DMS 273 (cell line): Measurements from ENCODE around the gene TRIP12.
"Not testable (repeated sequence)": the region's sequence is repeated elsewhere in the genome, so short reads cannot be mapped to it uniquely, and the experiment has no call there.

Source experiments
- DNase-seq: peaks from one replicate; lab custom pipeline; 2025; ENCODE audit not compliant: unreplicated experiment; lab: John Stamatoyannopoulos, UW

TRIP12 gene

DNA sequence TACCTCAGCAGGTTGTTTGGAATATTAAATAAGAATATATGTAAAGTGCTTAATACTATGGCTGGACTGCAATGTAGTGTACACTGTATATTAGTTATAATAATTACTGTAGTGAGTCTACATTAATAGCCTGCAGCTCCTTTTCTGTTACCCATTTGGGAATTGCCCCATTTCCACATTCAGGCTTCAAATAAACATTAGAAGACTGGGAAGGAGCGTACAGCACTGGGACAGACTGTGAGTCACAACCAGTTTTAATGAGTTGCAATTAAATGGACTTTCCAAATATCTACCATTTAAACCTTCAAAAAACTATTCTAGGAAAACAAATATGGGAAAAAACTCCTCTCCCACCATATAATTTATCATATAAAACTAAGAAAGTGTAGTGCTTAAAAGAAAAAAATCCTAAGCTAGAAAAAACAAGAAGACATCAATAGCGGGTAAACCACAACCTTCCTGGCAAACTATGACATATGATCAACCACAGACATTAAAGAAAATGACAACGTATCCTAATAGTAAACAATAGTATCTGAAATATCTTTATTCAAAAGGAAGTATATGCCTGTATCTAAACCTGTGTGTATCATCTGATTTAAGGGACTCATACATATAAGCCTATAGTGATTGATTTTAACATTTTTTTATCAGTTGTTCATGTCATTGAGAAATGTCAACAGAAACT, 86.1 kb downstream of the TRIP12 start:
- no peak for DNase-seq

DNA sequence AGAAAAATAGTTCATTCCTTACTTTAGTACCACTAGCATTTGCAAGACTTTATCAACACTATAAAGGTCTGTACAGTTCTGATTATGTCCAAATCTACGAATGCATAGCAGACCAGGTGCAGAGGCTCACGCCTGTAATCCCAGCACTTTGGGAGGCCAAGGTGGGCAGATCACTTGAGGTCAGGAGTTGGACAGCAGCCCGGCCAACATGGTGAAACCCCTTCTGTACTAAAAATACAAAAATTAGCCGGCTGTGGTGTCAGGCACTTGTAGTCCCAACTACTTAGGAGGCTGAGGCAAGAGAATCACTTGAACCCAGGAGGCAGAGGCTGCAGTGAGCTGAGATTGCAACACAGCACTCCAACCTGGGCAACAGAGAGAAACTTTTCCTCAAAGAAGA, 87.4 kb downstream of the TRIP12 start:
- not testable (repeated sequence) for DNase-seq

DNA sequence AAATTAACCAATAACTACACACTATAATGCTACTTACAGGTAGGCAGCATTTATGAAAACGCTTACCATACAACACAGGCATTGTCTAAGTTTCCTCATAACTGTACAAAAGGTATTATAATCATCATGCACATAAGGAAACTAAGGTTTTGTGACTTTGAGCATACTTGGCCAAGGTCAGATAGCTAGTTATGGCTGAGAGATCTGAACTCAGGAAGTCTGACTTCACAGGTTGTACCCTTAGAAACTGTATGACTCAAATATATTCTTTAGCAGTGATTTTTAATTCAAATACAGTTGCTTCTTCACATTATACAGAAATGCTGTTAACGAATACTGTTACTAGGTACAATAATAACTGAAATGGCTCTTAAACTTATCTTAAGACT, 89.3 kb downstream of the TRIP12 start:
- no peak for DNase-seq

DNA sequence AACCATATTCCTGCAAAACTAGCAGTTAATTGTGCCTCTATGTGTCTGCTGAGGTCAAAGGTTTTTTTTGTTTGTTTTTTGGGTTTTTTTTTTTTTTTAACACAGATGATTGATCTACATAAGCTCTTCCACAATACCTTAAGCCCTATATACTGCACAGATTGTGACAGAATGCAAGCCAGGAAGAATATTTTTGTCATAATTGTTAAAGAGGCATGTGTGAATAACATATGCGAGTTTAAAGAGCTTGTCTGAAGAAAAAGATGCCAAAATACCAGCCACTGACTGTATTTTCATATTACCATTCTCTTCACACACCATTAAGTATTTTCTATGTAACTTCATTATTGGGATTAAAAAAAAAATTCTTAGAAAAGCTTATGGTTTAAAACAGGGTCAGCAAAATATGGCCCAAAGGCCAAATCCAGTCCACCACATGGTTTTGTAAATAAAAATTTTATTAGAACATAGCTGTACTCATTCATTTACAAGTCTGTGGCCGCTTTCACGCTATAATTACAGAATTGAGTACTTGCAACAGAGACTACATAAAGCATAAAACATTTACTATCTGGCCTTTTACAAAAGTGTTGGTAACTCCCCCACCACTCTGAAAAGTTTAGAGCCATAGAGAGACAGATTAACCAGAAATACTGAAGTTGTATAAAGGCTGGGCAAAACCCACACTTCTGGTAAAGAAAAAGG, 89.9 kb downstream of the TRIP12 start:
- DNase-seq: no peak

DNA sequence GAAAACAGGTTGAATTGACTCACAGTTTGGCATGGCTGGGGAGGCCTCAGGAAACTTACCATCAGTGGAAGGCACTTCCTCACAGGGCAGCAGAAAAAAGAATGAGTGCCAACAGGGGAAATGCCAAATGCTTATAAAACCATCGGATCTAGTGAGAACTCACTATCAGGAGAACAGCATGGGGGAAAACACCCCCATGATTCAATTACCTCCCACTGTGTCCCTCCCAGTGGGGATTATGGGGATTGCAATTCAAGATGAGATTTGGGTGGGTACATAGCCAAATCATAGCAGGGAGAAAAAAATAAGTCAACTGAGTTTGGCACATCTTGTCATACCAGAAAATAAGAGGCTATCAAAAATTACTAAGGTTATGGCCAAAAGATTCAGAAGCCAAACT, 96.3 kb downstream of the TRIP12 start:
- no peak for DNase-seq

DNA sequence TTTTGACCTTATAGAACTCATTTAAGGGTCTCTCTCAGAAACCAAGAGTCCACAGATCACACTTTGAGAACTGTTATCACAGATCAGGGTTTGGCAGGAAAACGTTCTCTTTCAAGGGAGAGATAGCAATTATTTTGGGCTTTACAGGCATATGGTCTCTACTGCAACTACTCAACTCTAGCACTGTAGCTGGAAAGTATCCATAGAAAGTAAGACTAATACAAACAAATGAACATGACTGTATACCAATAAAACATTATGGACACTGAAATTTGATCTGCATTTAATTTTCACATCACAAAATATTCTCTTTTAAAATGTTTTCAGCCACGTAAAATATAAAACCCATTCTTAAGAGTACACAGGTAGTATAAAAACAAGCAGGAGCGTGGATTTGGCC, 100.5 kb downstream of the TRIP12 start:
- DNase-seq: no peak

DNA sequence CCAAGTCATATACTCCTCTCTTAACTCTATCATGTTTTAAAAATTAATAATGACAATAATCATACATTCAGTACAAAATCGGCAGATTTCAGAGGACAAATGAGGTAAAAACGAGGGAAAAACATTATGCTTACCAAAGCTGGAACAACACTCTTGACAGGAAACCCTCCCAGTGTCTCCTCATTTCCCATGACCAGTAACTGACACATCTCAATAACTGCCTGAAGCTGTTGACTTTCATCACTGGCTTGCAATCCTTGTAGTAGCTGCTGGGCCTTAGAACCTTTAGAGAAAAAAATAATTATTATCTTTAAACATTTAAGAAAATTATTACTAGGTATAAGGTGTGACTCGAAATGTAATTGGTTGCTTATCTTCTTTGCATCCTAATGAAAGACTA, 103.6 kb downstream of the TRIP12 start:
- no peak for DNase-seq

DNA sequence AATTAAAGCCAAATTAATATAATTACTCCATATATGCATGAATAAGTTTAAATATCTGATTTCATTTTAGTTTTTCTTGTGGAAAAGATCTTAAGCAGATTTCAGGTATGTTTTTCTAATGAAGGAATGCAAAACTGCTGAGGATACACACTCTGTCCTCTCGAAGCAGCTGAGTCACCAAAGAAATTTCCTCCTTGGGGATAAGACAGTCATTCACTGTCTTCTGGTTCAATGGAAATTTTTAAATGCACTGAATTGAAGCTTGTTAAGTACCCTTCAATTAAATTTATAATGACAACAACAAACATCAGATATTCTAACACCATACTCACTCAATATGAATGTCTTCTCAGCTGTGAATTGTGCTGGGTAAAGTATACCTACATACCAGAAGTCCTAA, 106.0 kb downstream of the TRIP12 start:
- DNase-seq: no peak

DNA sequence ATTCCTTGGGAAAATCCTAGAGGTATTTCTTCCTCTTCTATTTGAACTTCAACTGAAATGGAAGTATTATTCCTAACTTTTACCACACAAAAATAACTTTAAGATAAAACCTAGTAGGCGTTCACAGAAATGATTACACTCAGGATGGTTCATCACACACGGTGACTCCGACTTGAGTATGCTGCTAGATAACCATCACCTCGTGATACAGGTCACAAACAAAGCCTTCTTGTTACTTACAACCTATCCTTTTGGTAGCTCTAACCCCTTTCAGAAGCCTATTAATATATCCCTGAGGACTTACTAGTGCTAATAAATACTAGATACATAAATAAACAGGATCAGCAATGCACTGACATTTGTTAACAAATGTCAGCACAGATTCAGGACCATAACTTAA, 106.5 kb downstream of the TRIP12 start:
- DNase-seq: no peak

DNA sequence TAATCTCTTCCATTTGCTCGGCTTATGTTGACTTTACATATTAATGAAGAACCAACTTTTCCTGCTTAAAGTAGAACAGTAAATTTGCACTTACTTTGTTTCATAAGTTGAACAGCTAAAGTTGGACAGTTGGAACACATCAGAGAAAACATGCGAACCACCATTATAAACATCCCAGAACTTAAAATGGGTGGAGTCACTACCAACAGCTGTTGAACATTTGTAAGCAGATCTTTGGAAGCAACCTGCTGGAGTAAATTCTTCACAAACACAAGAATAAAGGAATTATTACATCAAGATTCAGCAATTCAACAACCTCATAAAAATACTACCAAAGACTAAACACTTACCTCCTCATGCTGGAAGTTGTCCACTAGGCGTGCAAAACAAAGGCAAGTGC, 111.0 kb downstream of the TRIP12 start:
- DNase-seq: no peak

DNA sequence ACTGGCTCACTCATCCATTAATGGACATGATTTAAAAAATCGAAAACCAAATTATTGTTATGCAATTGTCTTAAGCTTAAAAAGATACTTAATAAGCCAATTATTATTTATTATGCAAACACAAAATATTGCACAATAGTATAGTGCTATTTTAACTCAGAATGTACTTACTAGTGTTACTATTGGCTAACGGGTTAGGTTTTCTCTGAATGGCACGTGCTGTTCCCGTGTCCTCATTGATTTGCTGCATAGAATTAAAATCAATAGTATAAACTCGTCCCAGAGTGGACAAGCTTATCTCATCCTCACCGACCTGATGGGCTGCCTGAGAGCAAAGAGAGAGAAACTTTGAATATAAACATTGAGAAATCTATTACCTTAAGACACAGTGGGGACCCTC, 116.2 kb downstream of the TRIP12 start:
- no peak for DNase-seq

DNA sequence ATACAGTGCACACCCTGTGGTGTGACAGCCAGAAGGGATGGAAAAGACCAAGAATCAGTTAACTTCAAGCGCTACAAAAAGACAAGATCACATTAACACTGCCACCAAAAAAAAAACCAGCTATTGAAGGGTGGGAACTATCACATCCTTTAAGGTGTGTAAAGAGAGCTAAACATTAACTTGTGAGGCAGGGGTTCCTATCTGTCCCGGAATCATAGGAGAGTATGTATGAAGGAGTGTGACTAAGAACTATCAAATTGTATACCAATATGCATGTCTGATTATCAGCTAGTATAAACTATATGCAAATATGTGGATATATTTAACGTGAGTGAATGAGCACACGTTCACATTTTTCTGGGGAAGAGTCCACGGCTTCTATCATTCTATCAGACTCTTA, 119.0 kb downstream of the TRIP12 start:
- DNase-seq: no peak

DNA sequence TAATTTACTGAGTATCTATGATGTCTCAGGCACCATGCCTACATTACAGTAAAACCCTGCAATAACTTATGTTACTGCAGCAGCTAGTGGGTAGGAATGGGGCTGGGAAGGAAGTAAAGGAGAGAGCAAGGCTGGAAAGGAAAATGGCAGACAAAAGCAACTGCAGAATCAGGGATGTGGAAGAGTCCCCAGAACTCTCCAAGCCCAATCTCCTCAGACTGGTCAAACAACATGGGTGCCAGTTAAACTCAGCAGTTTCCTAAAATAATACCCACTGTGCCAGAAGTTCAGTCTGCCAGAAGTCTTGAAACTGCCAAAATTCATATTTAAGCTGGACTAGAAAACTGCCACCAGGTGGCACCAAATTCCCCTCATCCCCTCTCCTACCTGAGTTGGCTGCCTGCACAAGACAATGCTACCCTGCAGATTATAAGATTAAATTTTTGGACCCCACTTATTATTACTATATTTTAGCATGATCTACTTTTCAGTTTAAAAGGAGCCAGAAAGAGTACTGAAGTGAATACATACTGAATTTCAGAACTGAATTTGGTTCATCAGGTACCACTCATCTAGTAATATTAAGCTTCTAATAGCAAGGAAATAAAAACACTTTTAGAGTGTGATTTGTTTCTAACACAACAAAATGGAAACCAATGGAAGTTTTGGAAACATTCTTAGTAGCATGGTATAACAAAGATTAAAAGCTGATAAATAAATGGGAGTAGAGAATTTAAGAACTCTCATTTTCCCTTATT, 120.6 kb downstream of the TRIP12 start:
- peak; percentile 72 for DNase-seq

DNA sequence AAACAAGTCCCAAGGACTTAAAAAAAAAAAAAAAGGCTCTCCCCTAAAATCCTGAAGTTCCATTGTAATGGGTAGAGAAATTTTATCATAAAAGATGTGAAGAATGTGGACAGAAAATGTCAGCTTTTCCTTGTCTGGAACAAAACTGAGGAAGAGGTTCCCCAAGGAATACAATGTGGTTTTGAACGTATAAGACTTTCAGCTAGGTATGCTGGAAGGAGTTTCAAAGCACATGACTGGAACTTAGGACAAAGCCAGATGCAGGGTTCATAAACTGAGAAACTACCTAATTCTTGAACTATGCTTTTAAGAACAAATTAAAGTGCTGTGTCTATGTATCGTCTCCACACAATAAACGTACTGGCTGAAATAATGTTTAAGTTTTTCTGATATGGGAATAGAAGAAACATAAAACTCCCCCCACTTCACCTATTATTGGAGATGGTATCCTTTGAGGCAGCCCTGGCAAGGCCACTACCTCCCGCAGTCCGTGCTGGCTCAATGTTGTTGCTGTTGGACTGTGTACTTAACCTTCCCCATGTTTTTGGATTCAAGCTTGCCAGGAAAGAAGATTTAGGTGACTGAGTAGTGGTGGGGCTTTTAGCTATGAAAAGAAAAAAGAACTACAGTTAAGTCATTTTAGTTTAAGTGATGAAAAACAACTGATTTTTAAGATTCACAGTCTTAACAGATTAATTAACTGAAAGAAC, 123.2 kb downstream of the TRIP12 start:
- DNase-seq: no peak

DNA sequence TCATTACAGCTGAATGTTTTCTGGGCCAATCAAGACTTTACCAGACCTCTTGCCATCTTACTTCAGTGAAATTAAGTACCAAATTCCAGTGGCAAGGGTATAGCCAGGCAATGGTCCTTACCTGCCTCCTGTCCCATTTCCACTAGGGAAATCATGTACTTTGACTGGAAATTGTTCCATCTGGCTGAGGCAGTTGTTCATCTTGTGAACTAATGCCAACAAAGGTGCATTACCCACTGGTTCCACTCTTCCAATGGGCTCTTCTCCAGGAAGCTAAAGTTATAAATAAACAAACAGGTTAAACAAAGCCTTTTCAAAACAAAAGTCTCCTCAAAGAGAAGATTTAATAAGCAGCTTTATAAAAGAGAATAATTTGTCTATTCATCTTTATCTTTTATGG, 126.8 kb downstream of the TRIP12 start:
- no peak for DNase-seq

DNA sequence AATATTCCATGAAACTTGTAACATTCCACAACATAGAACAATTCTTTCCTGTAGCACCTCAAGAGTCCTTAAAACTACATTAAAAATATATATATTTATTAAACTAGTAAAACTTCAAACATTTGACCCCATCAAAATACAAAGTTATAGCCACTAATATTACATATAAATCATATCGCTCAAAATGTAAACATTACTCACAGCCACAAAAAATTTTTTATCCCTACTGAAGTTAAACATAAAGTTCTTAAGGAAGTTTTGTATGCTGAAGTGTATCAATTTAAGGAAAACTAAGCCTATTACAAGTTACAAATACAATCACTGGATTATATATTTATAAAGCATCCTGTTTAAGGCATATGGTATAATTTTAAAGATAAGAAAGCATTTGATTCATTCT, 127.2 kb downstream of the TRIP12 start:
- DNase-seq: no peak

DNA sequence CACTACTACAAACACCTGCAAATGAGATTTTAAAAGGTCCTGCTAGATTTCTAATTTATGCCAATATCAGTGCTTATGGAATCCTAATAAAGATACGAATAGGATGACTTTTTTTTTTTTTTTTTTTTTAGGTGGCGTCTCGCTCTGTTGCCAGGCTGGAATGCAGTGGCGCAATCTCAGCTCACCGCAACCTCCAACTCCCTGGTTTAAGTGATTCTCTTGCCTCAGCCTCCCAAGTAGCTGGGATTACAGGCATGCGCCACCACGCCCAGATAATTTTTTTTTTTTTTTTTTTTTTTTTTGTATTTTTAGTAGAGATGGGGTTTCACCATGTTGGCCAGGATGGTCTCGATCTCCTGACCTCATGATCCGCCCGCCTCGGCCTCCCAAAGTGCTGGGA, 135.5 kb downstream of the TRIP12 start:
- not testable (repeated sequence) for DNase-seq

DNA sequence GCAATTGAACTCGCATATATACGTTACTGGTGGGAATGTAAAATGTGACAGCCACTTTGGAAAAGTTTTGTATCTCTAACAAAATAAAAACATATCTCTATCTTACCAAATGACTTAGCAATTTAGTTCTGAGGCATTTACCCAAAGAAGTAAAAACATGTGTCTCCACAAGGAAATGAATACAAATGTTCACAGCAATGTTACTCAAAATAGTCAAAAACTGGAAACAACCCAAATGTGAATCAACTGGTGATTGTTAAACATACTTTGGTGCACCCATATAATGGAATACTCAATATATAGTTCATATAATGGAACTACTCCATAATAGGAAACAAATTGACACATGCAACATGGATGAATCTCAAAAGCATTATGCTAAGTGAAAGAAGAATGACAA, 137.0 kb downstream of the TRIP12 start:
- DNase-seq: no peak

DNA sequence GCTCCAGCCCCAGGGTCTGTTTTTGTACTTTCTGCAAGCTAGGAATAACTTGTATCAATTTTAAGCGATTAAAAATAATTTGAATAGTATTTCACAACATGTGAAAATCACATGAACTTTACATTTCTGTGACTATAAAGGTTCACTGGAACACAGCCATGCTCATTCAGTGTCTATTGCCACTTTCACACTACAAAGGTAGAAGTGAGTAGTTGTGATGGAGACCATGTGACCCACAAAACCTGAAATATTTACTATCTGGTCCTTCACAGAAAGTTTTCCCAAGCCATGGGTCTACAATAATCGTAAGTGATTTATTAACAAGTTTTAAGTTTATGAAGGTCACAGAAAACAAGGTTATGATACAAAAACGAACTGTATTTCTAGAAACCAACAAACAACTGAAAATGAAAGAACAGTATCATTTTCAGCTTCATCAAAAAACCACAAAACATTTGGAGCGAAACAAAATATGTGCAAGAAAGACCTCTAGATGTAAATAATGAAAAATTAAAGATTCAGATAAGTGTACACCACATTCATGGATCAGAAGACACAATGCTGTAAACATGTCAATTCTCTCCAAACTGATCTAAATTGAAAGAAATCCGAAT, 138.6 kb downstream of the TRIP12 start:
- DNase-seq: no peak

DNA sequence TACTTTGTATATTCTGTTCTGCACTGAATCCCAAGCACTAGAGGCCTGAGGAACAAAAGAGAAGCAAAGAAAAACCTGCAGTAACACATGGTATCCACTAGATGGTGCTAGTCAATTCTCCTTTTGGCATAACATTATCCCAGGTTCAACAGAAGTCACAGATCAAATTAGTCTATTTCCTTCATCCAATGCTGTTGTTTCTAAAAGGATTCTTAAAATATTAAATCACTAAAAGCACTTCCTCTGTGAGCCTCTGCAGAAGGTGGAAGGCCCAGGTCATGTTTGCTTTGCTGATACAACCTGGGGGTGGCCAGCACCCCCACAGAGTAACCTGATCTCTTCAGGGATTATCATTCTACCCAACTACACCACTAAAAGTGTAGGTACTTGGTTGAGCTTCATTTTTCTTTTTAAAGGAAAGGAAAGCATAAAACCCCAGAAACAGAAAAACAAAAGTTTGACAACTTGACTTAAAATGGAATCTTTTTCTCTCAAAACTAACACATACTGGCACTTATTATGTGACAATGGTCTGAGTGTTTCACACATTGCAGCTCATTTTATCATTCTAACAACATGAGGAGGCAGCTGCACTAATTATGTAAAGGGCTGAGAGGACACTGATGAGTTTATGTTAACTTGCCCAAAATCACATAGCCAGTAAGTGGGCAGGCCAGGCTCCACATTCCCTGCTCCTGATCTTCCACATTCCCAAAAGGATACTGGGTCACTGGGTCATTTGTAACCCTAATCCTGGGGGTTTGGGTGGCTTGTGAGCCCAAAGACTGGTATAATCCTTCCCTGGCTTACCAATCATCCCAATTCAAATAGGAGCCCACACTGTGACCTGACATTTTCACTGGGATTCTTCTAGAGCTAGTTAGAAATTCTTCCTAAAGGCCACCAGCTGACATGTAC, 140.7 kb downstream of the TRIP12 start:
- peak; percentile 66 for DNase-seq
